Upper lobe of right lung (tissue), 1 donor: Measurements from ENCODE around the gene USPL1. TPM values are rescaled to one million over a fixed set of nuclear protein-coding genes. Genes with fewer than 3 reads are reported as not detected.
A peak's percentile ranks its signal among the peaks of the same experiment; 100 is the strongest.

Source experiments
- ATAC-seq: fragments of 200-7000 bp; cut with Tn5 transposase; one replicate; pipeline ENCODE4 v1.9.1; 2020; ENCODE audit warnings: mild to moderate bottlenecking, moderate library complexity
- DNase-seq: peaks from one replicate; pipeline ENCODE4 v3.0.0-alpha.2; 2020
- H3K27ac ChIP-seq: fragments of 200-600 bp; one replicate; pipeline ENCODE4 v1.8.0; 2022
- H3K27me3 ChIP-seq: fragments of 200-600 bp; one replicate; pipeline ENCODE4 v1.8.0; 2022; ENCODE audit warnings: mild to moderate bottlenecking
- H3K36me3 ChIP-seq: fragments of 200-600 bp; one replicate; pipeline ENCODE4 v1.8.0; 2022
- H3K4me1 ChIP-seq: fragments of 200-600 bp; one replicate; pipeline ENCODE4 v1.8.0; 2022
- H3K4me3 ChIP-seq: fragments of 200-600 bp; one replicate; pipeline ENCODE4 v1.8.0; 2022; ENCODE audit warnings: mild to moderate bottlenecking
- H3K9me3 ChIP-seq: fragments of 200-600 bp; one replicate; pipeline ENCODE4 v1.8.0; 2022
- CTCF ChIP-seq: fragments of 200-600 bp; IDR thresholded peaks from one replicate; pipeline ENCODE4 v1.8.0; 2022; ENCODE audit warnings: antibody characterized with exemption
- intact Hi-C: fragments of 100-400 bp; cut with DNase I; formaldehyde crosslinking; loops from one replicate; pipeline ENCODE4 v1.11.0; 2022
- total RNA-seq: library from RNA; stranded (reverse); fragmentation: NEBNext Ultra II Directional; extraction: Animal tissue kit (Norgen Biotek cat#: 25700); gene quantifications from one replicate; pipeline ENCODE4 v1.2.1, GENCODE V29; 2021
- donor health status: DM: no; HTN: yes; CAD: no; lungs with severe emphysema.

USPL1 gene
- total RNA-seq, 1 donor from 2014 or later: 13.1 TPM

GRCh38 chr13:30654430-30654829 is 36.7 kb downstream of the USPL1 start:
- Histone ChIP-seq H3K4me3 (no peak overlapping the region), H3K36me3 (peaks cover 74% of the 10 kb centered on the region), H3K27me3 (no peaks in the 10 kb centered on the region), H3K4me1 (no peaks in the 10 kb centered on the region), H3K27ac (no peak overlapping the region), H3K9me3 (no peaks in the 10 kb centered on the region)
- no peak for ATAC-seq
- TF ChIP-seq CTCF: no peak
- intact Hi-C loops: no loop called here
- DNase-seq: no peak

GRCh38 chr13:30656178-30656577 is 38.5 kb downstream of the USPL1 start:
- ATAC-seq (no peak), DNase-seq (no peak)
- intact Hi-C loops: no loop called here
- no peak overlapping the region for H3K4me3 ChIP-seq
- no peaks in the 10 kb centered on the region for H3K27me3 ChIP-seq
- H3K27ac ChIP-seq: no peak overlapping the region
- no peaks in the 10 kb centered on the region for H3K9me3 ChIP-seq
- no peak for TF ChIP-seq CTCF
- H3K36me3 ChIP-seq: peaks cover 59% of the 10 kb centered on the region
- no peaks in the 10 kb centered on the region for H3K4me1 ChIP-seq

- Histone ChIP-seq H3K4me3 (no peak overlapping the region), H3K4me1 (no peaks in the 10 kb centered on the region), H3K27ac (no peak overlapping the region), H3K36me3 (peaks cover 46% of the 10 kb centered on the region), H3K27me3 (no peaks in the 10 kb centered on the region), H3K9me3 (no peaks in the 10 kb centered on the region)
- TF ChIP-seq CTCF: no peak
- DNase-seq: no peak
- peak; percentile 32 for ATAC-seq
- intact Hi-C loops: no loop called here
Measured at GRCh38 chr13:30659980-30660379, 42.3 kb downstream of the USPL1 start.

GRCh38 chr13:30660796-30661195 is 43.1 kb downstream of the USPL1 start:
- ATAC-seq (no peak), DNase-seq (no peak)
- intact Hi-C loops: no loop called here
- Histone ChIP-seq H3K4me3 (no peak overlapping the region), H3K9me3 (no peaks in the 10 kb centered on the region), H3K36me3 (peaks cover 37% of the 10 kb centered on the region), H3K4me1 (no peaks in the 10 kb centered on the region), H3K27me3 (no peaks in the 10 kb centered on the region), H3K27ac (no peak overlapping the region)
- no peak for TF ChIP-seq CTCF

- Histone ChIP-seq H3K36me3 (no peaks in the 10 kb centered on the region), H3K9me3 (no peaks in the 10 kb centered on the region), H3K27me3 (no peaks in the 10 kb centered on the region), H3K4me1 (no peaks in the 10 kb centered on the region), H3K27ac (no peak overlapping the region), H3K4me3 (no peak overlapping the region)
- no peak for DNase-seq
- peak; percentile 21 for ATAC-seq
- no peak for TF ChIP-seq CTCF
- intact Hi-C loops: no loop called here
Measured at GRCh38 chr13:30664689-30665275, 47.1 kb downstream of the USPL1 start.

- ATAC-seq (no peak), DNase-seq (no peak)
- Histone ChIP-seq H3K4me1 (no peaks in the 10 kb centered on the region), H3K27me3 (no peaks in the 10 kb centered on the region), H3K4me3 (no peak overlapping the region), H3K27ac (no peak overlapping the region), H3K9me3 (no peaks in the 10 kb centered on the region), H3K36me3 (no peaks in the 10 kb centered on the region)
- intact Hi-C loops: no loop called here
- no peak for TF ChIP-seq CTCF
Measured at GRCh38 chr13:30665638-30666037, 47.9 kb downstream of the USPL1 start.
